Calu3 (cell line): ENCODE data around the gene MSANTD4. TPM values are rescaled to one million over a fixed set of nuclear protein-coding genes. Genes with fewer than 3 reads are reported as not detected.
"Not testable (repeated sequence)": the region's sequence is repeated elsewhere in the genome, so short reads cannot be mapped to it uniquely, and the experiment has no call there.

ENCODE experiments used
- BruUV-seq: library from RNA; stranded (reverse); fragments of 400-500 nt; replicated peaks from 2 replicates; lab custom pipeline; 2021; lab: Mats Ljungman, UMichigan
- CTCF ChIA-PET: fragments of 300-600 bp; sonication (Branson Sonifier 250); formaldehyde crosslinking; loops from one replicate; lab custom pipeline; 2022; ENCODE audit warnings: antibody characterized with exemption; lab: Charles Lee
- DNase-seq: peaks from one replicate; pipeline ENCODE4 v3.0.0; 2022
- H3K27ac Mint-ChIP-seq: one replicate; pipeline ENCODE4 v1.8.0; 2022; ENCODE audit warnings: mixed read lengths; ENCODE audit not compliant: unreplicated experiment
- H3K27me3 Mint-ChIP-seq: one replicate; pipeline ENCODE4 v1.8.0; 2022; ENCODE audit warnings: mixed read lengths; ENCODE audit not compliant: unreplicated experiment
- H3K36me3 Mint-ChIP-seq: one replicate; pipeline ENCODE4 v1.8.0; 2022; ENCODE audit warnings: mild to moderate bottlenecking, moderate library complexity, mixed read lengths; ENCODE audit not compliant: insufficient read depth, unreplicated experiment
- H3K4me1 Mint-ChIP-seq: one replicate; pipeline ENCODE4 v1.8.0; 2022; ENCODE audit warnings: mild to moderate bottlenecking, low read depth, mixed read lengths; ENCODE audit not compliant: unreplicated experiment
- H3K4me3 Mint-ChIP-seq: one replicate; pipeline ENCODE4 v1.8.0; 2022; ENCODE audit warnings: mild to moderate bottlenecking, low read depth, moderate library complexity, mixed read lengths; ENCODE audit not compliant: unreplicated experiment
- H3K9me3 Mint-ChIP-seq: one replicate; pipeline ENCODE4 v1.8.0; 2022; ENCODE audit warnings: low read depth, mixed read lengths; ENCODE audit not compliant: unreplicated experiment
- intact Hi-C: fragments of 100-400 bp; cut with micrococcal nuclease; formaldehyde crosslinking; loops from one replicate; pipeline ENCODE4 v1.10.0; 2022; ENCODE audit not compliant: unreplicated experiment
- total RNA-seq: library from RNA; stranded (reverse); gene quantifications from 2 replicates; pipeline ENCODE4 v1.2.3, GENCODE V29; 2022
- TF ChIP-seq, protein P1 (sequence below): fragments of 200-600 bp; IDR thresholded peaks from one replicate; pipeline ENCODE4 v1.8.0; 2022; ENCODE audit warnings: antibody characterized with exemption; ENCODE audit not compliant: unreplicated experiment

Gene MSANTD4
- total RNA-seq, 1 experiment from 2014 or later, result 15.5 TPM

DNA sequence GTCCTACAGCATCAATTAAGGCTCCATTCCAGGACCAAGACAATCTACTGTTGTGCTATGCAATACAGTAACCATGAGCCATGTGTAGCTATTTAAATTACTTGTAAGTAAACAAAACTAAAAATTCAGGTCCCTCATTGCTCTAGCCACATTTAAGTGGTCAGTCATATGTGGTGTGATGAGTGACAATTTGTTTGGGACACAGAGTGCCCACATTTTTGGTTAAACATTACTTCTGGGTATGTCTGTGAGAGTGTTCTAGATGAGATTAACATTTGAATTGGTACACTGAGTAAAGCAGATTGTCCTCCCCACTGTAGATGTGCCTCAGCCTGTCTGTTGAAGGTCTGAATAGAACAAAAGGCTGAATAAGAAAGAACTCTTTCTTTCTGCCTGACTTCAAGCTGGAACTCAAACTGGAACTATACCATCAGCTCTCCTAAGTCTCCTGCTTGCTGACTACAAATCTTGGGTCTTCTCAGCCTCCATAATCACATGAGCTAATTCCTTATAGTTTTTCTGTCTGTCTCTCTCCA, 39.3 kb upstream of the MSANTD4 start:
- Mint-ChIP-seq H3K36me3 (no peaks in the 10 kb centered on the region), H3K27ac (no peak overlapping the region), H3K27me3 (no peaks in the 10 kb centered on the region), H3K4me3 (no peak overlapping the region), H3K4me1 (no peaks in the 10 kb centered on the region), H3K9me3 (no peaks in the 10 kb centered on the region)
- TF ChIP-seq, protein P1, sequence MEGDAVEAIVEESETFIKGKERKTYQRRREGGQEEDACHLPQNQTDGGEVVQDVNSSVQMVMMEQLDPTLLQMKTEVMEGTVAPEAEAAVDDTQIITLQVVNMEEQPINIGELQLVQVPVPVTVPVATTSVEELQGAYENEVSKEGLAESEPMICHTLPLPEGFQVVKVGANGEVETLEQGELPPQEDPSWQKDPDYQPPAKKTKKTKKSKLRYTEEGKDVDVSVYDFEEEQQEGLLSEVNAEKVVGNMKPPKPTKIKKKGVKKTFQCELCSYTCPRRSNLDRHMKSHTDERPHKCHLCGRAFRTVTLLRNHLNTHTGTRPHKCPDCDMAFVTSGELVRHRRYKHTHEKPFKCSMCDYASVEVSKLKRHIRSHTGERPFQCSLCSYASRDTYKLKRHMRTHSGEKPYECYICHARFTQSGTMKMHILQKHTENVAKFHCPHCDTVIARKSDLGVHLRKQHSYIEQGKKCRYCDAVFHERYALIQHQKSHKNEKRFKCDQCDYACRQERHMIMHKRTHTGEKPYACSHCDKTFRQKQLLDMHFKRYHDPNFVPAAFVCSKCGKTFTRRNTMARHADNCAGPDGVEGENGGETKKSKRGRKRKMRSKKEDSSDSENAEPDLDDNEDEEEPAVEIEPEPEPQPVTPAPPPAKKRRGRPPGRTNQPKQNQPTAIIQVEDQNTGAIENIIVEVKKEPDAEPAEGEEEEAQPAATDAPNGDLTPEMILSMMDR, result no peak
- no TSS peak for BruUV-seq
- CTCF ChIA-PET, result no interaction called here
- intact Hi-C loops, result no loop called here
- DNase-seq, result no peak

DNA sequence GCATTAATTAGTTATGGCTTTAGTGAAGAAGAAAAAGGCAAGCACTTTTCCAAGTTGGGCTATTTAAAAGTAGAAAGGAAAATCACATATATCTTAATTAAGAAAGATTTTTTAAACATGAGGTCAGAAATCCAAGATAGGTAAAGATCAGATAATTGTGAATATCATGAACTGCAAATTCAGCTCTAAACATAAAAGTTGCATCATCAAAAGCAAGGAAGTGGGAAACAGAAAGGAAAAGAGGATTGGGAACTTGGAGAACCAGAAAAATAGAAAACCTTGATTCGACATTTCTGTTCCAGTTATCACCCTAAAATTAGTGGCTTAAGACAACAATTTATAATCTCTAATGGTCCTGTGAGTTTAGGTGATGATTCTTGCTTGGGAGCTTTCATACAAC, 37.6 kb upstream of the MSANTD4 start:
- CTCF ChIA-PET, result no interaction called here
- TF ChIP-seq, protein P1, result no peak
- intact Hi-C loops, result no loop called here
- no peaks in the 10 kb centered on the region for H3K4me1 Mint-ChIP-seq
- no peak overlapping the region for H3K4me3 Mint-ChIP-seq
- no peak overlapping the region for H3K27ac Mint-ChIP-seq
- H3K36me3 Mint-ChIP-seq, result no peaks in the 10 kb centered on the region
- H3K9me3 Mint-ChIP-seq, result no peaks in the 10 kb centered on the region
- DNase-seq, result no peak
- no TSS peak for BruUV-seq
- H3K27me3 Mint-ChIP-seq, result no peaks in the 10 kb centered on the region

DNA sequence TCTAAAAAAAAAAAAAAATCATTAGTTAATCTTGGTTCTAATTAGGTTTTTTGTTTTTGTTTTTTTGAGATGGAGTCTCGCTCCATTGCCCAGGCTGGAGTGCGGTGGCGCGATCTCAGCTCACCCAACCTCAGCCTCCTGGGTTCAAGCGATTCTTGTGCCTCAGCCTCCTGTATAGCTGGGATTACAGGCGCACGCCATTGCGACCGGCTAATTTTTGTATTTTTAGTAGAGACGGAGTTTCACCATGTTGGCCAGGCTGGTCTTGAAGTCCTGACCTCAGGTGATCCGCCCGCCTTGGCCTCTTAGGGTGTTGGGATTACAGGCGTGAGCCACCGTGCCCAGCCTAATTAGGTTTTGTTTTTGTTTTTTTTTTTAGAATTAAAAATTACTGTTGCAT, 36.3 kb upstream of the MSANTD4 start:
- intact Hi-C loops, CTCF ChIA-PET, H3K9me3 Mint-ChIP-seq, H3K27me3 Mint-ChIP-seq, H3K27ac Mint-ChIP-seq, DNase-seq, H3K36me3 Mint-ChIP-seq, H3K4me3 Mint-ChIP-seq, BruUV-seq, H3K4me1 Mint-ChIP-seq: not testable (repeated sequence)

DNA sequence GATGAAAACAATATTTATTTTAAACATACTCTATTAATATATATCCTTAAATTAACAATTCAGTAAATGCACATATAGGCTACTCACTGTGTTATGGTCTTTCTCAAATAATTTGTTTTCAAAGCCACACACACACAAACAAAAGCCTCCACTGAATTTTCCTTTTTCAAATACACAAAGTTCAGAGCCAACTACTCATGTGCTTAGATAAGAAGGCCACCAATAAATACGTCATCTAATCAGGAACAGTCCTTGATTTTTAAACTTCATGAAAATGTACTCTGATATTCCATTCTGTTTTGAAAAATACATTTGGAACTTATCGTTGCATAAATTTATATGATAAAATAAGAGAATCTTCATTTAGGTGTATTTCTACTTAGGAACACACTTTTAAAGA, 29.1 kb upstream of the MSANTD4 start:
- H3K27ac Mint-ChIP-seq, result no peak overlapping the region
- CTCF ChIA-PET, result no interaction called here
- no TSS peak for BruUV-seq
- intact Hi-C loops, result no loop called here
- H3K4me3 Mint-ChIP-seq, result no peak overlapping the region
- no peaks in the 10 kb centered on the region for H3K27me3 Mint-ChIP-seq
- H3K4me1 Mint-ChIP-seq, result no peaks in the 10 kb centered on the region
- no peaks in the 10 kb centered on the region for H3K9me3 Mint-ChIP-seq
- no peak for DNase-seq
- H3K36me3 Mint-ChIP-seq, result no peaks in the 10 kb centered on the region
- TF ChIP-seq, protein P1, result no peak

DNA sequence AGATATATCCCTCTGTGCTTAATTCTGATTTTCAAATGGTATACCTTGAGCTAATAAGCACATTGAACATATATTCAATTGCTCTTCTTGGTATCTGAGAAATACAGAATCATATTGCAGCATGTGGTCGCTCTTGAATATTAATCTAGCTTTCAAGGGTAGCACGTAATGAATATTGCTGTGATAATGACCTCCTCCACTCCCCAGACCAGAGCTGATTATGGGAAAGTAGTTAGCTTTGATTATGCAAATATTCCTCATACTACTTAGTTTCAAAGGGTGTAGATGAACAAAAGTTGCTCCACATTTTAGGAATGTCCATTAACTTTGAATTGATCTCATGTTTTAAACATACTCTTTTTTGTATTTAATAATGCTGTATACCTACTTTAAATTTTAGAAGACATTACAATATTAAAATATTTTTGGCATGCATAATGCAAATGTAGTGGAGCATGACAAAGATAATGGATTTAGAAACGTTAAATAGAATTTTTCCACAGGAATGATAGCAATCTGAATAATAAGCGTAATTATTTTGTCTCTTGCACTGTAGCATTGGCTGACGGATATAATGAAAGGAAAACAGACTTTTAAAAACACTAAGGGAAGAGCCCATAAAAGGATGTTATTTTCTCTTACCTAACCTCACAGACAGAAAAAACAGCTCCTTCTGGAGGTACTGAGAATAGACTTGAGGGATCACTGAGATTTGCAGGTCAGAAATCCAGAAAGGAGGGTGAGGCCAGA, 27.9 kb upstream of the MSANTD4 start:
- Mint-ChIP-seq H3K4me1 (no peaks in the 10 kb centered on the region), H3K4me3 (no peak overlapping the region), H3K36me3 (no peaks in the 10 kb centered on the region), H3K9me3 (no peaks in the 10 kb centered on the region), H3K27me3 (no peaks in the 10 kb centered on the region), H3K27ac (no peak overlapping the region)
- DNase-seq, result no peak
- intact Hi-C loops, result no loop called here
- no TSS peak for BruUV-seq
- TF ChIP-seq, protein P1, result no peak
- CTCF ChIA-PET, result no interaction called here
